GM18873 (cell line): ENCODE measurements around the gene CCDC73.
A peak's percentile ranks its signal among the peaks of the same experiment; 100 is the strongest.
"Not testable (repeated sequence)": the region's sequence is repeated elsewhere in the genome, so short reads cannot be mapped to it uniquely, and the experiment has no call there.

Experiments
- ATAC-seq: cut with Tn5 transposase; IDR thresholded peaks from one replicate; pipeline ENCODE4 v1.9.1; 2021; ENCODE audit warnings: mild to moderate bottlenecking, moderate library complexity, moderate number of reproducible peaks; ENCODE audit not compliant: unreplicated experiment, low FRiP score

The CCDC73 gene

DNA sequence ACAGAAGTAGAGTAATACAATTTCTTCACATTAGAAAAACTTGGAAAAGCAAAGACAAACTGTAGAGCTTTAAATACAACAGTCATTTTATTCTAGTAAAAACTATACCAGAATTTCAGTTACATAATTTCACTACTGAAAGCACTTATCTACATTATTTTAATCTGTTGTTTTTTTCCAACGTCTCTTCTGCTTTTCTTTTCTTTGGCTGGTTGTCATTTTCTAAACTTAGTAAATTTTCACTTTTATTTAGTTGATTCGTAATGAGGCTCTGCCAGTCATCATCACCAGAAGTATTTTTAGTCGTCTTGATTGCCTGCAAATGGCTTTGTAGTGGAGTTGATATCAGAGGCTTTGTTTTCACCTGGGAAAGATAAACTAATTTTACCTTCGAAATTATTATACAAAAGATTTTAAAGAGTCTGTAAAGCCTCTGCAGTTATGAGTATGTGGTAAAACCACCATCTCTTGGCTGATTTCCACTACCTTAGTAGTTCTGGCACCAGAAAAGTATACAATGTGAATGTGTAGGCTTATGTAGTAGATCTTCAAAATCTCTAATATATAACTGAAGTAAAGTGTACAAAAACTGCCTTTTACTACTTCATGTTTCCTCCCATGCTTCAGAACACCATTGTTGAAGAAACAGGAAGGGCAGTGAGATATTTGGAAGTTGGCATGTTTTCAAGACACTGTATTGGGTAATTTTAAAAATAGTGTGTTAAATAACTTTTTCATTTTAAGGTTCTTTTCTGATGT lies 191.6 kb downstream of the CCDC73 start:
- ATAC-seq, result no peak

DNA sequence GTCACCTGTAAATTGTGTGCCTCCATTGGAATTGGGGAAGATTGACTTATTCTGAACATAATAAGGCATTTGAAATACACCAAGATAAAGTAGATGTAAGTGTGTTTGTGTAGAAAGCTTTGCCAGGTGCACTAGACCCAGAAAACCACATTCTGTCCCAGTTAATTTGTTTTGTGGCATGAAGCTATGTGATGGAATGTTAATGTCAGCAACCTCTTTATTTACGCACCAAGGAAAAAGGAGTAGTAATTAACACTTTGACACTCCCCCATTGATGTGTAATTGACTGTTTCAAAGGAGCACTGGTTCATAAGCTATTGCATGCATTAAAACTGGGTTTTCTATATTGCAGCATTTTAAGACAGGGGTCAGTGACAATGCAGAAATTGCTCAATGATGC lies 196.5 kb downstream of the CCDC73 start:
- no peak for ATAC-seq

DNA sequence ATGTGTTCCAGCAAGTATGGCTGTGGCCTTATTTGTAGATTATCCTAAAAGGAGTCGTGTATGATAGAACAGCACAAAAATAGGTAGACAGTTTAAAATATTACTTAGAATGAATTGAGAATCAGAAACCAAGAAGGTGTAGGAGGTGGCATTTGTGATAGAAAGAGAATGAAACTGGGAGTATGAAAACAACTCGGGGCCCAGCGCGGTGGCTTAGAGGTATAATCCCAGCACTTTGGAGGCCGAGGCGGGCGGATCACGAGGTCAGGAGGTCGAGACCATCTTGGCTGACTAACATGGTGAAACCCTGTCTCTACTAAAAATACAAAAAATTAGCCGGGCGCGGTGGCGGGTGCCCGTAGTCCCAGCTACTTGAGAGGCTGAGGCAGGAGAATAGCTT lies 198.3 kb downstream of the CCDC73 start:
- ATAC-seq, result not testable (repeated sequence)

DNA sequence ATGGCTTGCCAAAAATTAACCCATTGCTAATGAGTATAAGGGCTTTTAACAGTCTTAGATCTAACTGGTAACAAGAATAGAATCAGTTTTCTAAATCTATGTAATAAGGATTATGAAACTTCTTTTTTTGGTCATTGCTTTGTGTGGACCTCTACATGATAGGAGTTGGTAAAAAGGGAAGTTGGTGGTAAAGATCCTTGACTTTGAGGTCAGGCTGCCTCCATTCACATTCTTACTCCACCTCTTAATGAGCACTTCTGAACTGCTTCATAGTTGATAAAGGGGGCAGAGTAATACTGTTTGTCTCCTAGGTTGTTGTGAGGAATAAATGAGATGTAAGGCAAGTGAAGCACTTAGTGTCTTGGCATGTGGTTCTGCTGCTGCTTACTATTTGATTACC lies 200.2 kb downstream of the CCDC73 start:
- ATAC-seq, result no peak

DNA sequence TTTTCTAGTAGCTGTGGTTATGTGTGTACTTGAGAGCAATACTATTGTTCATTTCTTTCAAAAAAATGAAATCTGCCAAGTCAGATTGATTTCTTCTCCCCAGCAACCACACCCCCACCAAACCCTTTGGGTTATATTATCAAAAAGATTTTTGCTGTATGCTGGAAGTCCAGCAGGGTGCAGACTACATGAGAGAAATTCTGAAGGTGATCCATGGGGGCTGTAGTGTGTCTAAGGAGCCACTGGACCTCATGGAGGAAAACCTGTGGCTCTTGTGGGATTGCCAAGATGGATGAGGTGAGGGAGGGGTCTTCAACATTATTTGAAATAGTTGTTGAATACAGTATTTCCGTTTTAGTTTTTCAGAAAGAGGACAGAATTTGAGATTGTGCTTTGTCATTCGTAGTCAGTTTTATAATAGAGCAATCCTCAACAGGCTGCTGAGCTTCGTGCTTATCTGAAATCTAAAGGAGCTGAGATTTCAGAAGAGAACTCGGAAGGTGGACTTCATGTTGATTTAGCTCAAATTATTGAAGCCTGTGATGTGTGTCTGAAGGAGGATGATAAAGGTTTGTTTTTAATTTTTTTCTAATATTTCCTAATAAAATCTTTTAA lies 207.8 kb downstream of the CCDC73 start:
- no peak for ATAC-seq

DNA sequence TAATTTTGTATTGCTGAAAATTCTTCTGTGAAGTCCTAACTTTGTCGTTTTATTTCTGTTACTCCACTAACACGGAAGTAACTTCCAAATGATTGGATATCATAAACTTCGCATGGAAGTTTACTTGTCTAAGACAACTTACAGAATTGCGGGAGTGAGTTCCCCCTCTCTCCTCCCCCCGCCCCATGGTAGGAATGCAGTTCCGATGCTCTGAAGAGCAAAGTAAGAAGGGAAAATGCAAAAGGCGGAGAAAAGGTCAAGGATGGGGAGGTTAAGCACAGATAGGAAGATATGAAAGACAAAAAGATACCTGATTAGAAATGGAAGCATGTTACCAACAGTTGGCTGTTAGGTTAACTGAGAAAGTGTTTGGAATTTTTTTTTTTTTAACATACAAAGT lies 209.5 kb downstream of the CCDC73 start:
- ATAC-seq, result no peak

DNA sequence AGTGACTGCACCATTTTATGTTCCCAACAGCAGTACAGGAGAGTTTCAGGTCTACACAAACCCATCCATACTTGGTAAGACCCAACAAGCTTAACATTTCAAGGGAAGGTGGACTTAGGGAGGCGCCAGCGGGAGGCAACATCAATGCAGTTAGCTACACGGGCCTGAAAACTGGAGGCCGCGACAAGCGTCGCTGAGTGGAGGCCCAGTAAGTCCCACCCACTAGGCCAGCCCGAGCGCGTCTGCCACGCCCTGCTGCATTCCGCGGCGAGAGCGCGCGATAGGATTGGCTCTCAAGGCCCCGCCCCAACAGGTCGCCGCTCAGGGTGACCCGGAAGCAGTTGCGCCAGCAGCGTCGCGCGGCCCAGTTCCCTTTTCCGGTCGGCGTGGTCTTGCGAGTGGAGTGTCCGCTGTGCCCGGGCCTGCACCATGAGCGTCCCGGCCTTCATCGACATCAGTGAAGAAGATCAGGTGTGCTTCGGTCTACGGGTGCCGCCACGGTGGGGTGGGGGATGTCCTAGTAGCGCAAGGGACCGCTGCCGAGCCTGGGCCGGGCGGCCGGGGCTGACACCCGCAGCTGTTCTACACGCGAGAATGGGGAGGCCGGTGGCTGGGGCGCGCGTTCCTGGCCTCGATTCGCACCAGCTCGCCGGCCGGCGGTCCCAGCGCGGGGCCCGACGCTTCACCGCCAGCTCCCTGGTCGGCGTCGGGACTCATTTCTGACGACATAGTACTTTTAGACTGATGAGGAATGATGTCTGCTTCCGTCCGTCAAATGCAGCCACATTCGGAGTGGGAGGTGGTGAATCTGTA lies 210.8 kb downstream of the CCDC73 start, which contains the start of gene EIF3M:
TSS of gene EIF3M (plus strand) at position 373 of the 813 bp plus-strand sequence. CDS start at position 430, 57 bp downstream.
- ATAC-seq, result peak; percentile 96

DNA sequence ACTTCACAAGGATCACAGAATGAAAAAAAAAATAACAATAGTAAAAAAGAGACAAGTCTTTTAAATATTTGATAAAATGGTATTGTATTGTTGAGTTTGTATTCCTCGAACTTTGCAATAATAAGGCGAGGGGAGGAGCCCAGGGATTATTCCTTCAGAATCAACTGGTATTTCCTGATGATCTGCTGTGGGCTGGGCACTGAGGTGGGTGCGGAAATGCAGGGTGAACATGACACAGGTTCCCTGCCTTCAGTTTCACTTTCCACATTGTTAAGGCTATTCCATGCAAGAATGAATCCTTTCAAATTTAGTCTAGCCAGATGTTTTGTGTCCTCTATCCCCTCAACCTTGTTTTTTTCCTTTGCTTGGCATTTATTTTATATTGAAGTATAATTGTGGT lies 212.9 kb downstream of the CCDC73 start:
- no peak for ATAC-seq

DNA sequence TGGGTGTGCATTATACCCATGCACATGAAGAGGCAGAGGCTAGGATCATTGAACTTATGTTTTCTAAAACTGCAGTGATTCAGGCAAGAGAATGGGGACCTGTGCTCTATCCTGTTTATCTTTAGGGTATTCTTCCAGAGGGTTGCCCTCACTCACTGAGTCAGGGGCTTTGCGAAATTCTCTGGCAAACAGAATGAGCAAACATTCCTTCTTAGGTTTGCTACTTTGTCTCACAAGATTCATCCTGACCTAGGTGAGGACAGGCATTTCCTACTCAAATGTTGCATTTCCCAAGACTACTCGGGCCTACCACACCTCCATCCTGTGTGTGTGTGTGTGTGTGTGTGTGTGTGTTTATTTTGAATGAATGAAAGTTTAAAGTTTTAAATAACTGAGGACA lies 213.5 kb downstream of the CCDC73 start:
- ATAC-seq, result no peak

DNA sequence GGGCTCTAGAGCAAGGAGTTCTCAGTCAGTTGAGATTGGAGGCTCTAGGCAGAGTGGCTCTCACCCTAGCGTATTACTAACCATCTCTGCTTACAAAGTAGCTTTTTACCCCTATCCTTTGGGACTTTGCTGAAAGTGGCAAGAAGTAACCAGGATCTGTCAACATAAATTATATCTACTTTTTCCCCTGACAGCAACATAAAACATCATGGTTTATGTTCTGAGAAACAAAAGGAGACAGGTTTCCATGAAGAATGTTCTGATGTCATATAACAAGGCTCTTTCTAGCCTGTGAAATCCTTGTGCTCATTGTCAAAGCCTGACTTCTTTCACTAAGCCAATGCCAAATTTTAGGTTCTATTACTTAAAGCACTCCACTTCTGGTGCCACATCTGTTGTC lies 218.0 kb downstream of the CCDC73 start:
- no peak for ATAC-seq

DNA sequence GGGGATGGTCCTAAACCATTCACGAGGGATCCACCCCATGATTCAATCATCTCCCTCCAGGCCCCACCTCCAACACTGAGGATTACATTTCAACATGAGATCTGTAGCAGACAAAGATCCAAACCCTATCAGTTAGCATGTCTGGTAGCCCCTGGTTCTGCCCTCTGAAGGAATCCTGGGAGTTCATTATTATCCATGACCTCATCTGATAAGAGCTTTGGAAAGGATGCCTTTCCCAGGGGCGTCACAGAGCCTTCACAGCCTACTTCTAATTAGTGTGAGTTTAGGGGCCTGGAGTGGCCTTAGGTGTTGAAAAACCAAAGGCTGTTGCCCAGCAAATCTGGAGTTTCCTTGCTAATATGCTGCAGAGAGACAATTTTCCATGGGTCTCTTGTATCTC lies 219.4 kb downstream of the CCDC73 start:
- no peak for ATAC-seq

DNA sequence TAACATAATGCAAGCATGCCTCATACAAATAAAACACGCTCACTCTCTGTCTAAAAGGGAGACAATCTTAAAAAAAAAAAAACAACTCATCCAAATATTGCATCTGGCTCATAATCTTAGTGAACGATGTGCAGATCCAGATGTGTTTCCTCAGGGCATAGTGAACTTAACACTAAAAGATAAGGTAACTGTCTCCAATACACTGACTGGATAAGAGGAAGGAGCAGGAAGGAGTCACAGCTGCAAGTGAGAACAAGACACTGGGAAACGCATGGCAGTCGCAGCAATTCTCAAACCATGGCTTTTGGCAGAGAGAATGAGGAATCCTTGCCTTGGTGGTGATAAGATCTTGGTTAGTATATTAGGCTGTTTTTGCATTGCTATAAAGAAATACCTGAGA lies 220.0 kb downstream of the CCDC73 start:
- no peak for ATAC-seq

DNA sequence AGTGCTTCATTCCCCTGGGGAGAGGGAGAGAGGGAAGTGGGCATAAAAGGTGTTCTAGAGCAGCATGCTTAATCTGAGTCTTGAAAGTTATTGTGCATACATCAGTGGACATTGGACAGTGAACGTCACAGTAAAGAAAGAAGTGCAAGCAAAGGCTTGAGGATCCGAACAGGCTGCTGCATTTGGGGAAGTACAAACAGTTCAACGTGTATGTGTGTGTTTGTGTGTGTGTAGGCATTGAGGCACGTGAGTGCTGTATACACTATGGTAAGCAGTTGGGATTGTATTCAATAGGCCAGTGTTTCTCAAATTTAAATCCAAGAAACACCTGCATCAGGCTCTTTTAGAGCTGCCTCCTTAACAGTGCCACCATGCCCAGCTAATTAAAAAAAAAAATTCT lies 221.2 kb downstream of the CCDC73 start:
- ATAC-seq, result no peak

DNA sequence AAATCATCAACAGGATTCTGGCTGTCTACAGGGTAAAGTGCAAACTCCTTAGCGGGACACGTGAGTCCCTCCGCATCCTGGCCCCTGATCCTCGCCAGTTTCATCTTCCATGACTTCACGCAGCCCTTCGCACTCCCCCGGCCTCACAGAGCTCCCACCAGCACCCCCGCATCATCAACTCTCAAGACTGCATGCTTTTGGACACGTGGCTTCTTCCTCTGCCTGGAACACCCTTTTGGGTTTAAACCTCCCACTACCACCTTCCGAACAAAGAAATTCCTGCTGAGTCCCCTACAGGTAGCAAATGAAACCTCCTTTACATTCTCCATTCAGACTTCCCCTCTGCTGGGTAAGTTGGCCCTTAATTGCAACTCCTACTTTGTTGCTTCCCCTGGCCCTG lies 223.4 kb downstream of the CCDC73 start:
- no peak for ATAC-seq

DNA sequence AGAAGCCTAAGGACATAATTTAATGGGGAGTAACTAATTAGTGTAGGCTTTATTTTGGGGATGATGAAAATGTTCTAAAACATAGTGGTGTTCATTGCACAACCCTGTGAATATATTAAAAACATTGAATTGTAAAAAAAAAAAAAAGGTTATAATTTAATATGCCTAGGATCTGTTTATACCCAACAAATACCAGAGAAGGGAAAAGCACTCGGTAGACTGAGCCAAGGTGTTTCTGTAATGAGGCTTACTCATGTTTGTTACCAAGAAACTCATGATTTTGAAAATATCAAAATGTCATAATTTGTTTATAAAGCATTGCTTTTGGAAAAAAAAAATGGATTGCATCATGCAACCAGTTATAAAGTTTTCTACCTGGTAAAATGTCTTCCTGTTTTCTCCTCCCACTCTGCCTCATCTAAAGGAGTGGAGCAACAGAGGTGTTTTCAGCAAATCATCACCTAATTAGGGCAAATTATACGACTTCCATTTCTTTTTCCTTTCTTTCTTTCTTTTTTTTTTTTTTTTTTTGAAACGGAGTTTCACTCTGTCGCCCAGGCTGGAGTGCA lies 225.1 kb downstream of the CCDC73 start:
- no peak for ATAC-seq

DNA sequence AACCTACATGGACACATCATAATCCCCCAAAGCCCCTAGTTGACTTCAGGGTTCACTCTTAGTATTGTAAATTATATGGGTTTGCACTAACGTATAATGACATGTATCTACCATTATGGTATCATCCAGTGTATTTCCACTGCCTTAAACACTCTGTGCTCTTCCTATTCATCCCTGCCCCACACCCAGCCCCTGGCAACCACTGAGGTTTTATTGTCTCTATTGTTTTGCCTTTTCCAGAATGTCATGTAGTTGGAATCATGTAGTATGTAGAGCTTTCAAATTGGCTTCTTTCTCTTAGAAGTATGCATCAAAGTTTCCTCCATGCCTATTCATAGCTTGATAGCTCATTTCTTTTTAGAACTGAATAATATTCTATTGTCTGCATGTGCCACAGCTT lies 227.3 kb downstream of the CCDC73 start:
- ATAC-seq, result no peak

DNA sequence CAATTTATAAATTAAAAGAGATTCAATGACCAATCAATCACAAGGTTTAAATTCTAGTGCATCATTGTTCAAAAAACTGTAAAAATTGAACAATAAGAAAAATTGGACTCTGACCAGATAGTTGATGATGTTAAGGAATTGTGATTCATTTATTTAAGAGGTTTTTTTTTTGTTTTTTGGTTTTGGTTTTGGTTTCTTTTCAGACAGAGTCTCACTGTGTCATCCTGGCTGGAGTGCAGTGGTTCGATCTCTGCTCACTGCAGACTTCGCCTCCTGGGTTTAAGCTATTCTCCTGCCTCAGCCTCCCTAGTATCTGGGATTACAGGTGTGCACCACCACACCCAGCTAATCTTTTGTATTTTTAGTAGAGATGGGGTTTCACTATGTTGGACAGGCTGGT lies 227.9 kb downstream of the CCDC73 start:
- ATAC-seq, result no peak

DNA sequence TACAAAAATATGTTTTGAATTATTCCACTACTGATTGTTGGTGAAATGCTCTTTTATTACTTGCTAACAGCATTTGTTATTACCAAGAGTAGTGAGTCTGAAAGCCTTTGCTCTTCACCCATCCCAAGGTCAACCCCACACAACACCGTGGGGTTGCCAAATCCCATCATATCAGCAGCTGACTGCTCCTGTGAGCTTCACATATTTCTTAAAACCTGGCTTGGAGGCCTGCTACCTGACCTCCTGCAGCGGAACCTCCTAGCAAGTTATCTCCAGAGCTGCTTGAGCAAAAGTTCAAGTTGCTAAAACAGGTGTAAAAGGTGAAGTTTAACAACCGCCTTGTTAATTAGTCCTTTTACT lies 230.9 kb downstream of the CCDC73 start:
- ATAC-seq, result no peak

DNA sequence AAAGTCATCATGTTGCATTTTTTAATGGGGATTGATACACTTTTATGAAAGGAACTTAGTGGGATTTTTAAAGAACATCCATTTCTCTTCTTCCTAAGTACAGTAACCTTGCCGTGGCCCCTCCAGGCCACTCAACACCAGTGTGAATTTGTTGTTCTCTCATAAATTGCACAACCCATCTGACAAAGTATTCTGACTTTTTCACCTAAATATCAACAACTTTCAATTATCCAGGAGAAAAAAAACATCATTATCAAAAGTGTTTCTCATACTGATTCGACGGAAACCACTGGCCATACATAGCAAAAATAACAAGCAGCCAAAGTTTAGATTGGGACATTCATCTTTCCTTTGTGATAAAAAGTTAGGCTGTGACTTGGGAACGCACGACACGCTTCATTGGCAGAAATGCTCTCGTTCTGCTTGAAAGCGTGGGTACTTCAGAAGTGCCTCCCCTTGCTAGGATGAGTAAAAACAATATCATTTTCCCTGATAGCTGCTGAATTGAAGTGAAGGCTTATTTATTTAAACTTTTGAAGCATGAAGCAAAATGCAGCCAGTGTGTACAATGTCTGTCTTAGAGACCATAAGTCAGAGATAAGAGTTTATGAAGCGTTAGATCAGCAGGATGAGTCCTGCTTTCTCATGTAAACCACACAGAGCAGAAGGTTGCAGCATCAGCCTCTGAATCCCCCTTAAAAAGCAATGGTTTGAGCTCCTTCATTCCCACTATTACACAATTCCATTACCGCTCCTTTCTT lies 231.4 kb downstream of the CCDC73 start:
- ATAC-seq, result no peak

DNA sequence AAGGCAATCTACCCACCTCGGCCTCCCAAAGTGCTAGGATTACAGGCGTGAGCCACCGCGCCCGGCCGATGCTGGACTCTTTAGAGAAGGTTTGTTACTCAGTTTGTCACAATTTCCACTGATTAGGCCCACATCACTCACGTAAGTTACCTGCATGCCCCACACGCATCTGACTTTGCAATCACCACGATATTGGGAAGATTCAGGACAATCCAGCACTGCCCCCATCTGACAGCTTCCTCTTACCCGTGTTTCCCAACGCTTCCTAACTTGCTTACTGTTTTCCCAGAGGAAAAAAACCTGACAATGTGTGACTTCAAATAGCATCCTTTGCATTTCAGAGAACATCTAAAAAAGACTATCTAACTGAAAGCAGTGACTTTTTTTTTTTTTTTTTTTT lies 232.6 kb downstream of the CCDC73 start:
- no peak for ATAC-seq
